Fibroblast of lung (primary cell): ENCODE results near the gene LRMDA. TPM values are rescaled to one million over a fixed set of nuclear protein-coding genes. Genes with fewer than 3 reads are reported as not detected.

ENCODE experiments used
- DNase-seq, 2 donors: peaks; one replicate each; pipeline versions ENCODE4 v3.0.0 to v3.0.0-alpha.2; 2010; ENCODE audit warnings: low read depth in 2 of 2
- H2AFZ ChIP-seq: 2 replicates; pipeline ENCODE4 v1.5.1; 2012; ENCODE audit warnings: low read length, control low read depth, inconsistent platforms
- H3K27ac ChIP-seq: 2 replicates; pipeline ENCODE4 v1.5.1; 2011; ENCODE audit warnings: low read length, control low read depth; ENCODE audit not compliant: insufficient read depth
- H3K27me3 ChIP-seq: 2 replicates; pipeline ENCODE4 v1.5.1; 2011; ENCODE audit warnings: mild to moderate bottlenecking, low read length; ENCODE audit not compliant: control insufficient read depth, insufficient read depth
- H3K36me3 ChIP-seq: 2 replicates; pipeline ENCODE4 v1.5.1; 2011; ENCODE audit warnings: low read length; ENCODE audit not compliant: control insufficient read depth, insufficient read depth
- H3K4me1 ChIP-seq: 2 replicates; pipeline ENCODE4 v1.5.1; 2011; ENCODE audit warnings: low read length; ENCODE audit not compliant: control insufficient read depth, insufficient read depth; ENCODE audit errors: extremely low read depth
- H3K4me2 ChIP-seq: 2 replicates; pipeline ENCODE4 v1.5.1; 2011; ENCODE audit warnings: low read length, control low read depth; ENCODE audit not compliant: insufficient read depth; ENCODE audit errors: extremely low read depth
- H3K4me3 ChIP-seq, 4 experiments: fragments of 200-600 bp in 1 of 4; sonication (generic) in 1 of 4; replicated peaks in 1 of 4; 2 replicates each; pipeline ENCODE4 v1.5.1; 2011 to 2016; ENCODE audit warnings: low read length in 4 of 4, low read depth in 3 of 4, mild to moderate bottlenecking in 3 of 4, control low read depth in 2 of 4, inconsistent platforms in 1 of 4, mixed read lengths in 1 of 4; ENCODE audit not compliant: insufficient read depth in 1 of 4; ENCODE audit errors: control extremely low read depth in 1 of 4
- H3K79me2 ChIP-seq: 2 replicates; pipeline ENCODE4 v1.5.1; 2012; ENCODE audit warnings: mild to moderate bottlenecking, low read length, inconsistent platforms; ENCODE audit not compliant: control insufficient read depth, insufficient read depth
- H3K9ac ChIP-seq: 2 replicates; pipeline ENCODE4 v1.5.1; 2011; ENCODE audit warnings: mild to moderate bottlenecking, low read length, control low read depth; ENCODE audit not compliant: insufficient read depth
- H3K9me3 ChIP-seq: 2 replicates; pipeline ENCODE4 v1.5.1; 2012; ENCODE audit warnings: low read depth, low read length; ENCODE audit not compliant: control insufficient read depth, insufficient read depth
- H4K20me1 ChIP-seq: 2 replicates; pipeline ENCODE4 v1.5.1; 2011; ENCODE audit warnings: low read length; ENCODE audit not compliant: control insufficient read depth, insufficient read depth; ENCODE audit errors: extremely low read depth
- EZH2 ChIP-seq: IDR thresholded peaks from 2 replicates; pipeline ENCODE4 v1.5.1; 2012; ENCODE audit warnings: low read length, control low read depth, mild to moderate bottlenecking; ENCODE audit errors: missing control alignments
- polyA plus RNA-seq, 2 donors: library from polyadenylated mRNA; depleted of rRNA in 1 of 2; stranded (reverse) in 1 of 2; unstranded in 1 of 2; fragments of >200 nt; gene quantifications; 2 replicates each; pipeline ENCODE4 v1.2.1, GENCODE V29; 2011 to 2012; ENCODE audit warnings: missing spikeins in 1 of 2
- total RNA-seq: library from RNA; depleted of rRNA; stranded (reverse); fragments of >200 nt; gene quantifications from 2 replicates; pipeline ENCODE4 v1.2.1, GENCODE V29; 2014
- TF ChIP-seq, protein P1 (sequence below), 2 donors: IDR thresholded peaks in 1 of 2; conservative IDR thresholded peaks in 1 of 2; 1 replicate in 1 of 2; 2 replicates in 1 of 2; pipeline ENCODE4 v1.5.1; 2011 to 2012; ENCODE audit warnings: low read length in 2 of 2, control low read depth in 1 of 2, inconsistent platforms in 1 of 2, low read depth in 1 of 2, mild to moderate bottlenecking in 1 of 2

LRMDA gene
- total and polyA plus RNA-seq, 2 donors (not counting 1 experiment from before 2014, with no cell fraction given) = 1.7 to 2.0 TPM

DNA sequence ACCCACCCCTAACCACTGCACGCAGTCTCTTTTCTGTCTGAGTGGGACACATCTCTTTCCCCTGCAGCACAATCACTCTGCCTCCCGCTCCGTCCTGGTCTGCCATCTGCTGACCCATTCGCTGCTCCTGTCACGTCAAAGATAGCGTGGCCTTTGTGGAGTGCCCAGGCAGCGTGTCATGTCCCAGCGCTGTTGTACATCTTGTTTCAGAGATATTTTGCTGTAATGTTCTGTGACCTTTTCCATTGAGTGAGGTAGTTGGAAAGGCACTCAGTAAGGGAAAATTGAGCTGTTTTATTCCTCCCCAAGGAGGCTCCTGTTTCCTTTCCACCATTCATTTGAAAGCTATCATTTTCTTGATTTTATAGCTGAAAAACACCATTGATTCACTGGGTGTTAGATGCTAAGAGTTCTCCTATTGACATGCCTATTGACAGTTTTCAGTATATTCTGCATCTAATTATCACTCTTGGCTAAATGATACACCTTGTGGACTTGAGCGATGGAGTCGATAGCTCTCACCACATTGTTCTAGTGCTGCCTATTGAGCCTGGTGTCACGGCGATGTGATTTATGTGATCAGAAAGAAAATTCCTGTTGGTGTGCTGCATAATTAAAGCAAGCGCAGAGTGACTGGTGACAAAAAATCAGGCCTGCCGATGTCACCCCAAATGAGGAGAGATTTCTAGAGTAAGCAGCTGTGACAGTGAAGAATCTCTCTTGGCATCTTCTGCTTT, 372.6 kb downstream of the LRMDA start:
- DNase-seq = no peak
- no peaks in the 10 kb centered on the region for H4K20me1 ChIP-seq
- no peak overlapping the region for H2AFZ ChIP-seq
- H3K36me3 ChIP-seq = no peaks in the 10 kb centered on the region
- H3K4me1 ChIP-seq = no peaks in the 10 kb centered on the region
- H3K9ac ChIP-seq = no peak overlapping the region
- no peaks in the 10 kb centered on the region for H3K27me3 ChIP-seq
- no peak overlapping the region for H3K4me2 ChIP-seq
- no peak overlapping the region for H3K4me3 ChIP-seq
- H3K27ac ChIP-seq = no peak overlapping the region
- H3K9me3 ChIP-seq = no peaks in the 10 kb centered on the region
- H3K79me2 ChIP-seq = no peaks in the 10 kb centered on the region
- no peak for TF ChIP-seq EZH2

DNA sequence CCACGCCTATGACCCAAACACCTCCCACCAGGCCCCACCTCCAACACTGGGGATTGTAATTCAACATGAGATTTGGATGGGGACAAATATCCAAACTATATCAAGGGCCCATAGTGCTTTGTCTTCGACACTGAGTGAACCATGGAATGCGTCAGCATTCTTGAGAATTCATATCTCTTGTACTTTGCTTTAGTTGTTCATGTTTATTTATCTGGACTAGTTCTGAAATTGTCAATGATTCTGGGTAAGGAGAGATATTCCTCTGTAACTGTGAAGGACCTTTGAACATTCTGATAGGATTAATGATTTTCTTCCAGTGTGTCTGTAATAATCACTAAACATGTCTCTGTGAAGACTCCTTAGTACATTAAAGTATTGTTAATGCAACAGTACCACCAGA, 374.8 kb downstream of the LRMDA start:
- H3K36me3 ChIP-seq = no peaks in the 10 kb centered on the region
- no peaks in the 10 kb centered on the region for H3K4me1 ChIP-seq
- H3K4me2 ChIP-seq = no peak overlapping the region
- no peaks in the 10 kb centered on the region for H3K79me2 ChIP-seq
- H2AFZ ChIP-seq = no peak overlapping the region
- no peak overlapping the region for H3K9ac ChIP-seq
- TF ChIP-seq EZH2 = no peak
- TF ChIP-seq, protein P1, sequence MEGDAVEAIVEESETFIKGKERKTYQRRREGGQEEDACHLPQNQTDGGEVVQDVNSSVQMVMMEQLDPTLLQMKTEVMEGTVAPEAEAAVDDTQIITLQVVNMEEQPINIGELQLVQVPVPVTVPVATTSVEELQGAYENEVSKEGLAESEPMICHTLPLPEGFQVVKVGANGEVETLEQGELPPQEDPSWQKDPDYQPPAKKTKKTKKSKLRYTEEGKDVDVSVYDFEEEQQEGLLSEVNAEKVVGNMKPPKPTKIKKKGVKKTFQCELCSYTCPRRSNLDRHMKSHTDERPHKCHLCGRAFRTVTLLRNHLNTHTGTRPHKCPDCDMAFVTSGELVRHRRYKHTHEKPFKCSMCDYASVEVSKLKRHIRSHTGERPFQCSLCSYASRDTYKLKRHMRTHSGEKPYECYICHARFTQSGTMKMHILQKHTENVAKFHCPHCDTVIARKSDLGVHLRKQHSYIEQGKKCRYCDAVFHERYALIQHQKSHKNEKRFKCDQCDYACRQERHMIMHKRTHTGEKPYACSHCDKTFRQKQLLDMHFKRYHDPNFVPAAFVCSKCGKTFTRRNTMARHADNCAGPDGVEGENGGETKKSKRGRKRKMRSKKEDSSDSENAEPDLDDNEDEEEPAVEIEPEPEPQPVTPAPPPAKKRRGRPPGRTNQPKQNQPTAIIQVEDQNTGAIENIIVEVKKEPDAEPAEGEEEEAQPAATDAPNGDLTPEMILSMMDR (conservative IDR thresholded peaks at IDR 0.05 in 1 of 2, IDR thresholded peaks at IDR 0.05 in 1 of 2; ENCODE audit: low read depth in 1 of 2, low read length in 2 of 2) = no peak
- DNase-seq = no peak
- no peaks in the 10 kb centered on the region for H3K9me3 ChIP-seq
- H3K4me3 ChIP-seq = no peak overlapping the region
- H4K20me1 ChIP-seq = no peaks in the 10 kb centered on the region
- H3K27me3 ChIP-seq = no peaks in the 10 kb centered on the region
- H3K27ac ChIP-seq = no peak overlapping the region

DNA sequence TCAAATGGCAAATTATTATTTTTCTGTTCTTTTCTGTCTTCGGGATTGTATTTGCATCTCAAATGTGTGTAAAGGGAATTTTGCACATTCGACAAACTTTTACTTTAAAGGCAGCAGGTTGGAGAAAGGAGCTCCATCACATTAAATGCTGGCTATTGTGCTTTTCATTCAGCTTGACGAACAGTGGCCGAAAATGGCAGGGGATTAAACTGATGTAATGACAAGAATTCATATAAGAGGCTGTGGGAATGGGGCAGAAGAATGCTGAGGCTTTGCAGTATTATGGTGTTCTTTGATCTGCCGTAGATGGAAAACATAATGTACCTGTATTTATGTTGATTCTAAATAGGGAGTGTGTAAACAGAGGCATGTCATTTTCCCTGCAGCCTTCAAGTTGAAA, 376.0 kb downstream of the LRMDA start:
- no peak overlapping the region for H3K27ac ChIP-seq
- H4K20me1 ChIP-seq = no peaks in the 10 kb centered on the region
- no peaks in the 10 kb centered on the region for H3K79me2 ChIP-seq
- no peak for DNase-seq
- H3K4me1 ChIP-seq = no peaks in the 10 kb centered on the region
- no peaks in the 10 kb centered on the region for H3K36me3 ChIP-seq
- no peaks in the 10 kb centered on the region for H3K9me3 ChIP-seq
- no peak for TF ChIP-seq EZH2
- TF ChIP-seq, protein P1 (conservative IDR thresholded peaks at IDR 0.05 in 1 of 2, IDR thresholded peaks at IDR 0.05 in 1 of 2; ENCODE audit: low read depth in 1 of 2, low read length in 2 of 2) = no peak
- no peak overlapping the region for H3K4me2 ChIP-seq
- no peak overlapping the region for H3K9ac ChIP-seq
- no peaks in the 10 kb centered on the region for H3K27me3 ChIP-seq
- no peak overlapping the region for H3K4me3 ChIP-seq
- H2AFZ ChIP-seq = no peak overlapping the region
